Measurements from ENCODE around the gene PGAM5.

DNA sequence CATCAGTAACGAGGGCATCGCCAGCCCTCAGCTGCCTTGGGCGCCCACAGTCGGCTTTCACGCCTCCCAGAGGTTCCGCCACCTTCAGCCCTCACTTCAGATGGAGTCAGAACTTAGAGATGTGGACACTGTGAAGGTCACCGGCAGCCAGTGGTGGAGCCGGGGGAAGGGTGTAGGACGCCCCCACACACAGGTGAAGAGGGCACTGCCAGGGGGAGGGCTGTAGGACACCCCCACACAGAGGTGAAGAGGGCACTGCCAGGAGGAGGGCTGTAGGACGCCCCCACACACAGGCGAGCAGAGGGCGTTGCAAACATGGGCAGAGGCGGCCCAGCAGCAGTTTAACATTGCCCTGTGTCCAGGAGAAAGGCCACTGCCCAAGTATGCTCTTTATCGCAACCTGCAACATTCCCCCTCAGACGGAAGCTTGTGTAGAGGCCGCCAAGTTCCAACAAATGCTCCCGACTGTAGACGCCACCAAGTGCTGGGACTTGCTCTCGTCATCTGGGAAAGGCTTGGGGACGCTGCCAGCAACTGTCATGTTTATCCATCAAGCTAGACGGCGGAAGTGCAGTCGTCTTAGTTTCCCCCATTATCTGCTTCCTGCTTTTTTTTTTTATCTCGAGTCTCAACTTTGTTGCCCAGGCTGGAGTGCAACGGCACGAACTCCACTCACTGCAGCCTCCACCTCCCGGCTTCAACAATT, 55.9 kb downstream of the PGAM5 start:
- TF ChIP-seq, protein P1, sequence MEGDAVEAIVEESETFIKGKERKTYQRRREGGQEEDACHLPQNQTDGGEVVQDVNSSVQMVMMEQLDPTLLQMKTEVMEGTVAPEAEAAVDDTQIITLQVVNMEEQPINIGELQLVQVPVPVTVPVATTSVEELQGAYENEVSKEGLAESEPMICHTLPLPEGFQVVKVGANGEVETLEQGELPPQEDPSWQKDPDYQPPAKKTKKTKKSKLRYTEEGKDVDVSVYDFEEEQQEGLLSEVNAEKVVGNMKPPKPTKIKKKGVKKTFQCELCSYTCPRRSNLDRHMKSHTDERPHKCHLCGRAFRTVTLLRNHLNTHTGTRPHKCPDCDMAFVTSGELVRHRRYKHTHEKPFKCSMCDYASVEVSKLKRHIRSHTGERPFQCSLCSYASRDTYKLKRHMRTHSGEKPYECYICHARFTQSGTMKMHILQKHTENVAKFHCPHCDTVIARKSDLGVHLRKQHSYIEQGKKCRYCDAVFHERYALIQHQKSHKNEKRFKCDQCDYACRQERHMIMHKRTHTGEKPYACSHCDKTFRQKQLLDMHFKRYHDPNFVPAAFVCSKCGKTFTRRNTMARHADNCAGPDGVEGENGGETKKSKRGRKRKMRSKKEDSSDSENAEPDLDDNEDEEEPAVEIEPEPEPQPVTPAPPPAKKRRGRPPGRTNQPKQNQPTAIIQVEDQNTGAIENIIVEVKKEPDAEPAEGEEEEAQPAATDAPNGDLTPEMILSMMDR (IDR thresholded peaks at IDR 0.05): no peak
- TF ChIP-seq POLR2A (IDR thresholded peaks at IDR 0.05): no peak

All from thyroid gland (tissue), 4 donors.